Cardiac muscle cell (in vitro differentiated cells and primary cell): ENCODE data around the gene LY6G6C. TPM values are rescaled to one million over a fixed set of nuclear protein-coding genes. Genes with fewer than 3 reads are reported as not detected.

ENCODE experiments used
- DNase-seq, 2 donors: peaks; one replicate each; pipeline versions ENCODE4 v3.0.0 to v3.0.0-alpha.2; 2010 to 2017; ENCODE audit warnings: low read depth in 1 of 2, low spot score in 1 of 2
- H3K27ac ChIP-seq: fragments of 200-600 bp; sonication (generic); 2 replicates; pipeline ENCODE4 v1.5.1; 2016
- H3K27me3 ChIP-seq: fragments of 200-600 bp; sonication (generic); 2 replicates; pipeline ENCODE4 v1.6.0; 2016; ENCODE audit warnings: control low read depth
- H3K36me3 ChIP-seq: fragments of 200-600 bp; sonication (generic); 2 replicates; pipeline ENCODE4 v1.5.1; 2016; ENCODE audit warnings: control low read depth
- H3K4me1 ChIP-seq: fragments of 200-600 bp; sonication (generic); 2 replicates; pipeline ENCODE4 v1.8.1; 2017; ENCODE audit warnings: low read depth, mild to moderate bottlenecking, mixed run types
- H3K4me3 ChIP-seq: fragments of 200-600 bp; sonication (generic); 2 replicates; pipeline ENCODE4 v1.5.1; 2016; ENCODE audit warnings: mild to moderate bottlenecking
- H3K9me3 ChIP-seq: fragments of 200-600 bp; sonication (generic); 2 replicates; pipeline ENCODE4 v1.5.1; 2017; ENCODE audit warnings: low read depth, mild to moderate bottlenecking, control low read depth
- polyA plus RNA-seq: library from polyadenylated mRNA; unstranded; fragments of >200 nt; fragmentation: Nextera tagmentation; extraction: Ambion mirVana; gene quantifications from 2 replicates; pipeline ENCODE4 v1.2.1, GENCODE V29; 2016
- total RNA-seq: library from RNA; depleted of rRNA; stranded (reverse); fragments of >200 nt; gene quantifications from 2 replicates; pipeline ENCODE4 v1.2.3, GENCODE V29; 2016
- TF ChIP-seq, protein P1 (sequence below): IDR thresholded peaks from 2 replicates; pipeline ENCODE4 v1.5.1; 2012; ENCODE audit warnings: low read depth, mild to moderate bottlenecking, low read length

Gene LY6G6C
- total and polyA plus RNA-seq, 2 experiments from 2014 or later = not detected

GRCh38 chr6:31732029-31732428, 10.5 kb upstream of the LY6G6C start:
- no peak for DNase-seq
- H3K4me1 ChIP-seq = peaks cover 12% of the 10 kb centered on the region
- no peaks in the 10 kb centered on the region for H3K27me3 ChIP-seq
- H3K36me3 ChIP-seq = peaks cover 28% of the 10 kb centered on the region
- no peaks in the 10 kb centered on the region for H3K9me3 ChIP-seq
- no peak overlapping the region for H3K4me3 ChIP-seq
- no peak overlapping the region for H3K27ac ChIP-seq
- TF ChIP-seq, protein P1, sequence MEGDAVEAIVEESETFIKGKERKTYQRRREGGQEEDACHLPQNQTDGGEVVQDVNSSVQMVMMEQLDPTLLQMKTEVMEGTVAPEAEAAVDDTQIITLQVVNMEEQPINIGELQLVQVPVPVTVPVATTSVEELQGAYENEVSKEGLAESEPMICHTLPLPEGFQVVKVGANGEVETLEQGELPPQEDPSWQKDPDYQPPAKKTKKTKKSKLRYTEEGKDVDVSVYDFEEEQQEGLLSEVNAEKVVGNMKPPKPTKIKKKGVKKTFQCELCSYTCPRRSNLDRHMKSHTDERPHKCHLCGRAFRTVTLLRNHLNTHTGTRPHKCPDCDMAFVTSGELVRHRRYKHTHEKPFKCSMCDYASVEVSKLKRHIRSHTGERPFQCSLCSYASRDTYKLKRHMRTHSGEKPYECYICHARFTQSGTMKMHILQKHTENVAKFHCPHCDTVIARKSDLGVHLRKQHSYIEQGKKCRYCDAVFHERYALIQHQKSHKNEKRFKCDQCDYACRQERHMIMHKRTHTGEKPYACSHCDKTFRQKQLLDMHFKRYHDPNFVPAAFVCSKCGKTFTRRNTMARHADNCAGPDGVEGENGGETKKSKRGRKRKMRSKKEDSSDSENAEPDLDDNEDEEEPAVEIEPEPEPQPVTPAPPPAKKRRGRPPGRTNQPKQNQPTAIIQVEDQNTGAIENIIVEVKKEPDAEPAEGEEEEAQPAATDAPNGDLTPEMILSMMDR = no peak

DNA sequence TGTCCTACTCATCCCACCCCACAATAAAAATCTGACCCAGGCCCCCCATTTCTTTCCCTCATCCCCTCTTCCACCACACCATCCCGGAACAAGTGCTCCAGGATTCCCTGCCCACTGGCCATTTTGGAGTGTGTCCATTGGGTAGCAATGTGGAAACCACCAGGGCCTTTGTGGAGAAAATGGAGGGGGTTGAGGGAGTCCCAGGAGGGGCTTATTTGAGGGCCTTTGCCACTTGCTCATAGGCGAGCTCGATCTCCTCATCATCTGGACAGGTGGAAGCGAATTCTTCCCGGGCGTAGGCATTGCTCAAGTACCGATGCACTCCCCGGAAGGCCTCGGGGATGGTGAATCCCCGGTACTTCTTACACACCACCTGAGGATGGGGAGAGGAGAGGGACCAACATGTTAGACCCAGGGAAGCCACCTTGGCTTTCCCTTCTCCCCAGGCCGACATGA, 9.1 kb upstream of the LY6G6C start:
- no peaks in the 10 kb centered on the region for H3K27me3 ChIP-seq
- peak overlapping the region; percentile 2 for H3K27ac ChIP-seq
- no peak for DNase-seq
- H3K36me3 ChIP-seq = peaks cover 33% of the 10 kb centered on the region
- H3K9me3 ChIP-seq = no peaks in the 10 kb centered on the region
- H3K4me1 ChIP-seq = peaks cover 7% of the 10 kb centered on the region
- TF ChIP-seq, protein P1 = no peak
- peak overlapping the region; percentile 91 for H3K4me3 ChIP-seq

- peaks cover 33% of the 10 kb centered on the region for H3K36me3 ChIP-seq
- peak overlapping the region; percentile 76 for H3K27ac ChIP-seq
- no peaks in the 10 kb centered on the region for H3K27me3 ChIP-seq
Measured at GRCh38 chr6:31729979-31730630, 8.6 kb upstream of the LY6G6C start.

GRCh38 chr6:31729515-31729978, 8.0 kb upstream of the LY6G6C start:
- peaks cover 4% of the 10 kb centered on the region for H3K4me1 ChIP-seq
- peak overlapping the region; percentile 91 for H3K4me3 ChIP-seq
- no peaks in the 10 kb centered on the region for H3K27me3 ChIP-seq
- TF ChIP-seq, protein P1 = no peak
- H3K27ac ChIP-seq = peak overlapping the region; percentile 76
- peaks cover 33% of the 10 kb centered on the region for H3K36me3 ChIP-seq
- H3K9me3 ChIP-seq = no peaks in the 10 kb centered on the region
- peak; percentile 89 to 93 for DNase-seq

More at GRCh38 chr6:31729979-31730630, 8.6 kb upstream of the LY6G6C start:
- no peaks in the 10 kb centered on the region for H3K9me3 ChIP-seq
- TF ChIP-seq, protein P1 = no peak
- H3K4me1 ChIP-seq = peaks cover 7% of the 10 kb centered on the region
- H3K4me3 ChIP-seq = peak overlapping the region; percentile 91
- DNase-seq = peak; percentile 93 to 97

- H3K4me3 ChIP-seq = peak within 1 kb of the TSS; percentile 91
- peaks cover 33% of the 10 kb centered on the region for H3K36me3 ChIP-seq
- no peaks in the 10 kb centered on the region for H3K4me1 ChIP-seq
- no peak for DNase-seq
- H3K27me3 ChIP-seq = no peaks in the 10 kb centered on the region
- H3K27ac ChIP-seq = peak within 1 kb of the TSS; percentile 76
- TF ChIP-seq, protein P1 = peak; percentile 59
- no peaks in the 10 kb centered on the region for H3K9me3 ChIP-seq
Measured at GRCh38 chr6:31728767-31729514, 7.4 kb upstream of the LY6G6C start, which contains the start of gene DDAH2. DDAH2 (minus strand) TSS chr6:31729299; CDS start chr6:31729161, 138 bp downstream.
